ENCODE data around the gene CPNE9.
A peak's percentile ranks its signal among the peaks of the same experiment; 100 is the strongest.

Gene CPNE9

DNA sequence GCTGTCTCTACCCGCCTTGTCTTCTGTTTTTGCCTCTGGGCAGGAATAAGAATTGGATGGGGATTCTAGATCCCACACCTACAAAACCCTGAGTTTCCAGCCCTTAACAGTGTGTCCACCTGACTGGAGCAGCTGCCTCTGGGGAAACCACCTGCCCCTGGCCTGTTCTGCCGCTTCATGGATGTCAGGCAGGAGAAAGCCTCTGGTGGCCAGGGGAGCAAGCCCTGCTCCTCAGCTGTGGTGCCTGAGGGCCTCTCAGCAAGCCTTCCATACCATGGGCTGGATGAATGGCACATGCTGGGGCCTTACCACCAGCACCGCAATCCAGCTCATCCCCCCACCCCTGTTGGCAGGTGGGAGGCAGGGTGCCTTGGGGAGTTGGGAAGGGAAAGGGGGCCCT, 5.3 kb upstream of the CPNE9 start:
- TF ChIP-seq, protein P1, sequence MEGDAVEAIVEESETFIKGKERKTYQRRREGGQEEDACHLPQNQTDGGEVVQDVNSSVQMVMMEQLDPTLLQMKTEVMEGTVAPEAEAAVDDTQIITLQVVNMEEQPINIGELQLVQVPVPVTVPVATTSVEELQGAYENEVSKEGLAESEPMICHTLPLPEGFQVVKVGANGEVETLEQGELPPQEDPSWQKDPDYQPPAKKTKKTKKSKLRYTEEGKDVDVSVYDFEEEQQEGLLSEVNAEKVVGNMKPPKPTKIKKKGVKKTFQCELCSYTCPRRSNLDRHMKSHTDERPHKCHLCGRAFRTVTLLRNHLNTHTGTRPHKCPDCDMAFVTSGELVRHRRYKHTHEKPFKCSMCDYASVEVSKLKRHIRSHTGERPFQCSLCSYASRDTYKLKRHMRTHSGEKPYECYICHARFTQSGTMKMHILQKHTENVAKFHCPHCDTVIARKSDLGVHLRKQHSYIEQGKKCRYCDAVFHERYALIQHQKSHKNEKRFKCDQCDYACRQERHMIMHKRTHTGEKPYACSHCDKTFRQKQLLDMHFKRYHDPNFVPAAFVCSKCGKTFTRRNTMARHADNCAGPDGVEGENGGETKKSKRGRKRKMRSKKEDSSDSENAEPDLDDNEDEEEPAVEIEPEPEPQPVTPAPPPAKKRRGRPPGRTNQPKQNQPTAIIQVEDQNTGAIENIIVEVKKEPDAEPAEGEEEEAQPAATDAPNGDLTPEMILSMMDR (conservative IDR thresholded peaks at IDR 0.05; ENCODE audit: control insufficient read depth, insufficient read depth, low read depth, low read length) = no peak
- no peak for DNase-seq (ENCODE audit: low read depth)
- no peak overlapping the region for H3K4me3 ChIP-seq (ENCODE audit: control insufficient read depth, low read depth, low read length)

DNA sequence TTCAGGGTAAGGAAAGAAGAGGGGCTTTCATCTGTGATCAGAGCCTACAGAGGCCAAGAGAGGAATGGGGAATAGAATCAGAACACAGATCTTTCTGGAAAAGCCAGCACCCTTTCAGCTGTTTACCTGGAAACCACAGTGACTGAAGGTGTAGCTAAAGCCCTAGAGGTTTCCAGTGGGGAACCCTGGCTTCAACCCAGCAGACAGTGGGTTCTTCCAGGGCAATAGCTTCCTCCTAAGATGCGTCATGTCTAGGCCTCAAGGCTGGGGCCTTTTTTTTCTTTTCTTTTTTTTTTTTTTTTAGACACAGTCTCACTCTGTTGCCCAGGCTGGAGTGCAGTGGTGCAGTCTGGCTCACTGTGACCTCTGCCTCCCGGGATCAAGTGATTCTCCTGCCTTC, 3.1 kb upstream of the CPNE9 start:
- DNase-seq (ENCODE audit: low read depth) = no peak
- no peak overlapping the region for H3K4me3 ChIP-seq (ENCODE audit: control insufficient read depth, low read depth, low read length)
- TF ChIP-seq, protein P1 (conservative IDR thresholded peaks at IDR 0.05; ENCODE audit: control insufficient read depth, insufficient read depth, low read depth, low read length) = no peak

GRCh38 chr3:9701006-9701405, 2.6 kb upstream of the CPNE9 start:
- H3K4me3 ChIP-seq (ENCODE audit: control insufficient read depth, low read depth, low read length) = no peak overlapping the region
- no peak for DNase-seq (ENCODE audit: low read depth)
- TF ChIP-seq, protein P1 (conservative IDR thresholded peaks at IDR 0.05; ENCODE audit: control insufficient read depth, insufficient read depth, low read depth, low read length) = no peak

DNA sequence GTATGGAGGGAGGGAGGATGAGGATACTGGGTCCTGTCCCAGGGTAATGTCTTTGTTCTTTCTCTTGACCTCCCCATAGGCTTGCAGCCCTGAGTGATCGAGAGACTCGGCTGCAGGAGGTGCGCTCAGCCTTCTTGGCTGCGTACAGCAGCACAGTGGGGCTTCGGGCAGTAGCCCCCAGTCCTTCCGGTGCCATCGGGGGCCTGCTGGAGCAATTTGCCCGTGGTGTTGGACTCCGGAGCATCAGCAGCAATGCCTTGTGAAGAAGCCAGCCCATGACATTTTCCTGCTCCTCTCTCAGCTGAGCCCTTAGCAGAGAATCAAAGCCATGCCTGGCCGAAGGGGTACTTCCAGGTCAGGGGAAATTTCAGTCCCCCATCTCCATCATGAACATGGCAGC, 1.9 kb upstream of the CPNE9 start:
- TF ChIP-seq, protein P1 (conservative IDR thresholded peaks at IDR 0.05; ENCODE audit: control insufficient read depth, insufficient read depth, low read depth, low read length) = no peak
- no peak for DNase-seq (ENCODE audit: low read depth)

DNA sequence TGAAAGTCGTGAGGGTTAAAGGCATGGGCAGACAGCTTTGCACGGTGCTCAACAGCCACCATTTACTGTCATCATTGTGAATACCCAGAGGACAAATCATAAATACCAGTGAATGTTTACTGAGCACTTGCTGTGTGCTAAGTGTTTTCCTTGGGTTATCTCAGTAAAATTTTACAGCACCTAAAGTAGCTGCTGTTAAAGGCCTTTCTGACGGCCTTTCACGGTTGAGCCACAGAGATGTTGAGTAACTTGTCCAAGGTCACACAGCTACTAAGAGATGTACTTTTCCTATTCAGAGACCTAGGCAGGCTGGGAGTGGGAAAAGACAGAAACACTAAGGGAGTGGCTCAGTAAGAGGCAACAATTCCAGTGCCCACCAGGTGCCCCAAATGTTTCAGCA, 393 bp upstream of the CPNE9 start:
- no peak for DNase-seq (ENCODE audit: low read depth)
- TF ChIP-seq, protein P1 (conservative IDR thresholded peaks at IDR 0.05; ENCODE audit: control insufficient read depth, insufficient read depth, low read depth, low read length) = no peak
- no peak overlapping the region for H3K4me3 ChIP-seq (ENCODE audit: control insufficient read depth, low read depth, low read length)

More for the DNA sequence above, 1.9 kb upstream of the CPNE9 start:
- H3K4me3 ChIP-seq (ENCODE audit: control insufficient read depth, low read depth, low read length) = no peak overlapping the region

- peak overlapping the region; percentile 16 for H3K4me3 ChIP-seq (ENCODE audit: control insufficient read depth, low read depth, low read length)
- TF ChIP-seq, protein P1 (conservative IDR thresholded peaks at IDR 0.05; ENCODE audit: control insufficient read depth, insufficient read depth, low read depth, low read length) = no peak
- peak; percentile 15 for DNase-seq (ENCODE audit: low read depth)
These were observed 1.0 kb downstream of the CPNE9 start for GRCh38 chr3:9704347-9705322.

Measured in fibroblast of mammary gland (primary cell).